GM10248 (cell line): ENCODE measurements around the gene TBC1D5.

Experiments
- CTCF ChIA-PET: fragments of 300-600 bp; sonication (Branson Sonifier 250); formaldehyde crosslinking; extraction: SDS; loops from one replicate; lab custom pipeline; 2021; ENCODE audit warnings: antibody characterized with exemption; lab: Yijun Ruan, JAX
- POLR2A ChIA-PET: fragments of 350-650 bp; sonication (Branson Sonifier 250); formaldehyde crosslinking; extraction: SDS; loops from one replicate; lab custom pipeline; 2020; ENCODE audit warnings: antibody characterized with exemption; lab: Yijun Ruan, JAX
- DNase-seq: peaks from one replicate; pipeline ENCODE4 v3.0.0; 2012; ENCODE audit errors: extremely low spot score
- TF ChIP-seq, protein P1 (sequence below): IDR thresholded peaks from 2 replicates; pipeline ENCODE4 v1.5.1; 2012; ENCODE audit warnings: mild to moderate bottlenecking, low read depth; ENCODE audit errors: extremely low read depth, missing control alignments, control extremely low read depth

The TBC1D5 gene

GRCh38 chr3:17577796-17578520, 164.5 kb downstream of the TBC1D5 start:
- TF ChIP-seq, protein P1, sequence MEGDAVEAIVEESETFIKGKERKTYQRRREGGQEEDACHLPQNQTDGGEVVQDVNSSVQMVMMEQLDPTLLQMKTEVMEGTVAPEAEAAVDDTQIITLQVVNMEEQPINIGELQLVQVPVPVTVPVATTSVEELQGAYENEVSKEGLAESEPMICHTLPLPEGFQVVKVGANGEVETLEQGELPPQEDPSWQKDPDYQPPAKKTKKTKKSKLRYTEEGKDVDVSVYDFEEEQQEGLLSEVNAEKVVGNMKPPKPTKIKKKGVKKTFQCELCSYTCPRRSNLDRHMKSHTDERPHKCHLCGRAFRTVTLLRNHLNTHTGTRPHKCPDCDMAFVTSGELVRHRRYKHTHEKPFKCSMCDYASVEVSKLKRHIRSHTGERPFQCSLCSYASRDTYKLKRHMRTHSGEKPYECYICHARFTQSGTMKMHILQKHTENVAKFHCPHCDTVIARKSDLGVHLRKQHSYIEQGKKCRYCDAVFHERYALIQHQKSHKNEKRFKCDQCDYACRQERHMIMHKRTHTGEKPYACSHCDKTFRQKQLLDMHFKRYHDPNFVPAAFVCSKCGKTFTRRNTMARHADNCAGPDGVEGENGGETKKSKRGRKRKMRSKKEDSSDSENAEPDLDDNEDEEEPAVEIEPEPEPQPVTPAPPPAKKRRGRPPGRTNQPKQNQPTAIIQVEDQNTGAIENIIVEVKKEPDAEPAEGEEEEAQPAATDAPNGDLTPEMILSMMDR: no peak
- CTCF ChIA-PET: no interaction called here
- no peak for DNase-seq
- POLR2A ChIA-PET: no interaction called here

DNA sequence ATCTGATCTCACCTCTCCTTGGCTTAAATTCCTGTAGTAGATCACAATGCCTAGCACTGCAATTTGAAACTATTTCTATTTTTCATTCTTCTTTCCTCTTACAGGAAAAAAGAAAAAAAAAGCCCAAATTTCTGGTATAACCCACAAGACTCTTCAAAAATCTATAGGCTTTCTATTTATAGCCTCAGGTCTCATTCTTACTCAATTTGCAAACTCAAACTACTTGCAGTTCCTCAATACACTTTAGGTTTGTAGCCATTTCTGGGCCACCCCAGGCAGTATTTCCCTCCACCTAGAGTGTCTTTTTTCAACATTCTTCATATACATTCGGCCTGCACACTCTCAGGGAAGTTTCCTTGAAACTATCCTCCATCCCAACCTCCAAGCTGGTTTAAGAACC, 169.0 kb downstream of the TBC1D5 start:
- DNase-seq: peak; percentile 22
- ChIA-PET CTCF (interaction anchor here (0.7 kb wide), 1 partner anchor 10 kb away, joined by 3 read pairs; no protein-coding TSS in a partner anchor), POLR2A (no interaction called here)
- TF ChIP-seq, protein P1: no peak

GRCh38 chr3:17571686-17572085, 170.7 kb downstream of the TBC1D5 start:
- TF ChIP-seq, protein P1: no peak
- DNase-seq: no peak
- CTCF ChIA-PET: interaction anchor here (1.8 kb wide), 1 partner anchor 15 kb away, joined by 4 read pairs; no protein-coding TSS in a partner anchor
- POLR2A ChIA-PET: no interaction called here

- CTCF ChIA-PET: no interaction called here
- POLR2A ChIA-PET: no interaction called here
- TF ChIP-seq, protein P1: no peak
- no peak for DNase-seq
These were observed 179.6 kb downstream of the TBC1D5 start for GRCh38 chr3:17562845-17563244.

DNA sequence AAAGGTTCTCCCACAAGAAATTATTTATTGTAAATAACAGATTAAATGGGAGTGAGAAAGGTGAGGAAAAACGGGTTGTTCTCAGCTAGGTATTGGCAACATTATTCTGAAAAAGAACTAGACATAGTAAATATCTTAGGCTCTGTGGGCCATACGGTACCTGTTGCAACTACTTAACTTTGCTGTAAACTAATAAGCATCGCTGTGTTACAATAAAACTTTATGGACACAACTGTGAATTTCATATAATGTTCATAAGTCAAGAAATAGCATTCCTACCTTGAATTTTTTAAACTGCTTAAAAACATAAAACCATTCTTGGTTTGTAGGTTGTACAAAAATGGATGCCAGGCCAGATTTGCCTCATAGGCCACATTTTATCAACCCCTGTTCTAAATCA, 183.9 kb downstream of the TBC1D5 start:
- no peak for DNase-seq
- ChIA-PET CTCF (no interaction called here), POLR2A (no interaction called here)
- TF ChIP-seq, protein P1: no peak

DNA sequence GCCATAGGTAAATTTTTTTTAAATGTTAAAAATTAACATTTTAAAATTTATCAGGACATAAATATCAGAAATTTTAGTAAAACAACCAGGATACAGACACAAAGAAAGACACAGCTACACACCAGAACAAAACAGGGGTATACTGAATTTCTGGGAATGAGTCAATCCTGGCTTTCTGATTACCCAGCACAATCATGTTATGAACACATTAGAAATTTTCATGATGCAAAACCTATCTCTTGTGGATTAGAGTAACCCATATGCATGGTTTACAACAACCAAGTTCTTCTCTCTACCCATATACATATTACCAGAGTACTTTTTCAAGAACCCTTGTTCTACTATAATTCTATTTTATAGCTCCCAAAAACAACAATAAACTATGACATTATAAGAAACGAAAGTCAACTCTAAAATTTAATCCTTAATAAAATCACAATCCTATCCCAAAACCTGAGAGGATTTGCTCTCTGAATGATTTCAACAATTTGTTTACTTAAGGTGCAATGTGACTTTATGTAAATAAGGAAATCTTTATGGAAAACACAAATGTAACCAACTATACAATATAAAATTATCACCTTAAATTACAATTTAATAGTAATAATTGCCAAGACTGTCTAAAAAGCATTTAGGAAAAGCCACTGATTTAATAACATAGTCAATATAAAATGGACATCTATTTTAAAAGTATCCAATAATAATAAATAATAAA, 184.5 kb downstream of the TBC1D5 start:
- DNase-seq: no peak
- ChIA-PET POLR2A (no interaction called here), CTCF (interaction anchor here (1.2 kb wide), 1 partner anchor 87 kb away, joined by 3 read pairs; no protein-coding TSS in a partner anchor)
- TF ChIP-seq, protein P1: no peak
